K562 (cell line): ENCODE results near the gene FAM25A. TPM values are rescaled to one million over a fixed set of nuclear protein-coding genes. Genes with fewer than 3 reads are reported as not detected.

Experiments
- IFI16 ChIP-seq: fragments of 250-450 bp; sonication (Bioruptor Pico); IDR thresholded peaks from 2 replicates; pipeline ENCODE4 v2.1.2; 2022; ENCODE audit warnings: mild to moderate bottlenecking, inconsistent platforms
- MTA3 ChIP-seq: fragments of 450-650 bp; formaldehyde crosslinking; IDR thresholded peaks from 2 replicates; pipeline ENCODE4 v1.6.1; 2017; ENCODE audit warnings: mild to moderate bottlenecking, borderline replicate concordance
- ZNF318 ChIP-seq, 2 experiments: fragments of 450-650 bp; IDR thresholded peaks; 2 replicates each; pipeline ENCODE4 v1.6.1; 2016; ENCODE audit warnings: mild to moderate bottlenecking in 2 of 2, borderline replicate concordance in 1 of 2, low read depth in 1 of 2, moderate library complexity in 1 of 2
- polyA plus RNA-seq, 8 experiments: library from polyadenylated mRNA; depleted of rRNA in 4 of 8; stranded (reverse) in 5 of 8; unstranded in 3 of 8; fragments of >200 nt; fragmentation: Nextera tagmentation in 2 of 8; fragmentation: Illumina TruSeq in 1 of 8; extraction: Ambion mirVana in 2 of 8; extraction: Trizol in 1 of 8; gene quantifications; 2 replicates each; pipeline versions ENCODE4 v1.2.1 to v1.2.3, GENCODE V29; 2011 to 2014; ENCODE audit warnings: inconsistent platforms in 1 of 8, missing spikeins in 1 of 8
- total RNA-seq, 7 experiments: library from RNA; depleted of rRNA in 6 of 7; stranded (reverse); fragments of >200 nt in 6 of 7; fragmentation: Illumina TruSeq in 2 of 7; extraction: Trizol in 2 of 7; gene quantifications; 2 replicates each; pipeline versions ENCODE4 v1.2.1 to v1.2.3, GENCODE V29; 2011 to 2021; ENCODE audit warnings: low replicate concordance in 1 of 7

FAM25A gene
- total and polyA plus RNA-seq, 9 of the 15 experiments (the other 6 are each of a cell fraction or from before 2014, with no cell fraction given), result not detected

DNA sequence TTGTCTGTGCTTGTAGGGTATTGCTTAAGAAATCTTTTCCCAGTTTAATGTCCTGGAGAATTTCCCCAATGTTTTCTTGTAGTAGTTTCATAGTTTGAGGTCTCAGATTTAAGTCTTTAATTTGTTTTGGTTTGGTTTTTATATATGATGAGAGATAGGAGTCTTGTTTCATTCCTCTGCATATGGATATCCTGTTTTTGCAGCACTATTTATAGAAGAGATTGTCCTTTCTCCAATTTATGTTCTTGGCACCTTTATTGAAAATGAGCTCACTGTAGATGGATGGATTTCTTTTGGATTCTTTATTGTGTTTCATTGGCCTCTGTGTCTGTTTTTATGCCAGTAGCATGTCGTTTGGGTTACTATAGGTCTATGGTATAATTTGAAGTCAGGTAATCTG, 31.6 kb upstream of the FAM25A start (continued):
- TF ChIP-seq ZNF318 (IDR thresholded peaks at IDR 0.05; ENCODE audit: borderline replicate concordance in 1 of 2, low read depth in 1 of 2) (no peak), IFI16 (no peak), MTA3 (no peak)
- TF ChIP-seq, all 486 proteins: peak for 0
